MCF 10A (cell line): Measurements from ENCODE around the gene TRIM40. TPM values are rescaled to one million over a fixed set of nuclear protein-coding genes. Genes with fewer than 3 reads are reported as not detected.
"Not testable (repeated sequence)": the region's sequence is repeated elsewhere in the genome, so short reads cannot be mapped to it uniquely, and the experiment has no call there.

Source experiments
- BruUV-seq: library from RNA; stranded (reverse); fragments of 400-500 nt; replicated peaks from 2 replicates; lab custom pipeline; 2021; lab: Mats Ljungman, UMichigan
- CTCF ChIA-PET: fragments of 300-600 bp; sonication (Branson Sonifier 250); formaldehyde crosslinking; extraction: SDS; loops from one replicate; lab custom pipeline; 2021; ENCODE audit warnings: antibody characterized with exemption, inconsistent platforms; lab: Yijun Ruan, JAX
- POLR2A ChIA-PET: fragments of 300-600, 350-650 bp; sonication (Branson Sonifier 250); formaldehyde crosslinking; extraction: SDS; loops from one replicate; lab custom pipeline; 2020; ENCODE audit warnings: antibody characterized with exemption, inconsistent platforms; lab: Yijun Ruan, JAX
- DNase-seq: peaks from one replicate; pipeline ENCODE4 v3.0.0-alpha.2; 2018; ENCODE audit not compliant: unreplicated experiment
- H3K27ac Mint-ChIP-seq: one replicate; pipeline ENCODE4 v1.8.0; 2022; ENCODE audit warnings: mild to moderate bottlenecking, low read depth, mixed read lengths; ENCODE audit not compliant: unreplicated experiment
- H3K27me3 Mint-ChIP-seq: one replicate; pipeline ENCODE4 v1.8.0; 2022; ENCODE audit warnings: mixed read lengths; ENCODE audit not compliant: insufficient read depth, unreplicated experiment
- H3K36me3 Mint-ChIP-seq: one replicate; pipeline ENCODE4 v1.8.0; 2022; ENCODE audit warnings: mild to moderate bottlenecking, moderate library complexity, mixed read lengths; ENCODE audit not compliant: insufficient read depth, unreplicated experiment
- H3K4me1 Mint-ChIP-seq: one replicate; pipeline ENCODE4 v1.8.0; 2022; ENCODE audit warnings: mixed read lengths; ENCODE audit not compliant: insufficient read depth, unreplicated experiment
- H3K4me3 Mint-ChIP-seq: one replicate; pipeline ENCODE4 v1.8.0; 2022; ENCODE audit warnings: mild to moderate bottlenecking, moderate library complexity, mixed read lengths; ENCODE audit not compliant: unreplicated experiment
- H3K9me3 Mint-ChIP-seq: one replicate; pipeline ENCODE4 v1.8.0; 2022; ENCODE audit warnings: mixed read lengths; ENCODE audit not compliant: unreplicated experiment
- intact Hi-C: fragments of 100-400 bp; cut with micrococcal nuclease; formaldehyde crosslinking; loops from 2 replicates; pipeline ENCODE4 v1.14.1; 2022
- total RNA-seq: library from RNA; stranded (reverse); gene quantifications from 2 replicates; pipeline ENCODE4 v1.2.3, GENCODE V29; 2022
- TF ChIP-seq, protein P1 (sequence below): fragments of 200-600 bp; IDR thresholded peaks from one replicate; pipeline ENCODE4 v1.8.0; 2022; ENCODE audit warnings: antibody characterized with exemption, mild to moderate bottlenecking; ENCODE audit not compliant: unreplicated experiment

The TRIM40 gene
- total RNA-seq, 1 experiment from 2014 or later = not detected

DNA sequence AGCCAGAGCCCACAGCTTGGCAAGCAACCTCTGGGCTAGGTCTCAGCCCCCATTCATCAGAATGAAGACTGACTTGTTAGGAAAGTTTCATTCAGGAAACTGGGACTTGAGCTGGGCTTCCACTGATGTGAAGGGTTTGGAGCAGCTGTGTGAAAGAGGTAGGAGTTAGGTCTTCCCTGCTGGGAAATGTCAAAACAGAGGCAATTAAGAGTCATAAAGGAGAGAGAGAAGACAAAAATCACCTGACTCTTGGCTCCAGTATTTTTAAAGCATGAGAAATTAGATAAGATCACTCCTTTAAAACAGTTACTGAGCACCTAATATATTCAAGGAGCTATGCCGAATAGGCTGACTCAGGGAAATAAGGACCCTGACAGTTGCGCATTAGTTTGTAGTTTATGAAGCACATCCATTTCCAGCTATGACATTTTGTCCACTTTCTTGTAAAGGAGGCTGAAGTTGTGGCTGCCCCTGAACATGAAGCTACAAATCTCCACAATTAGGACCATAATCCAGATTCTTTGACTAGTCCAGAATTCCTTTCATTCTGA, 3.9 kb upstream of the TRIM40 start:
- Mint-ChIP-seq H3K27ac (no peak overlapping the region), H3K9me3 (no peaks in the 10 kb centered on the region), H3K27me3 (peaks cover 28% of the 10 kb centered on the region), H3K4me3 (no peak overlapping the region), H3K36me3 (no peaks in the 10 kb centered on the region), H3K4me1 (peaks cover 20% of the 10 kb centered on the region)
- no peak for DNase-seq
- BruUV-seq = no TSS peak
- intact Hi-C loops = loop anchor here (1.0 kb wide), 2 partner anchors 29 to 38 kb away; no protein-coding TSS in a partner anchor
- ChIA-PET POLR2A (interaction anchor here (0.7 to 4.6 kb wide), 9 partner anchors 22 to 409 kb away, joined by 3 to 33 read pairs (median 8); partner anchors contain the start of genes POLR1H and PPP1R11), CTCF (interaction anchor here (0.6 to 6.6 kb wide), 39 partner anchors 9 to 477 kb away, joined by 3 to 153 read pairs (median 7); partner anchors contain the start of genes POLR1H, TRIM10 and TRIM15)
- TF ChIP-seq, protein P1, sequence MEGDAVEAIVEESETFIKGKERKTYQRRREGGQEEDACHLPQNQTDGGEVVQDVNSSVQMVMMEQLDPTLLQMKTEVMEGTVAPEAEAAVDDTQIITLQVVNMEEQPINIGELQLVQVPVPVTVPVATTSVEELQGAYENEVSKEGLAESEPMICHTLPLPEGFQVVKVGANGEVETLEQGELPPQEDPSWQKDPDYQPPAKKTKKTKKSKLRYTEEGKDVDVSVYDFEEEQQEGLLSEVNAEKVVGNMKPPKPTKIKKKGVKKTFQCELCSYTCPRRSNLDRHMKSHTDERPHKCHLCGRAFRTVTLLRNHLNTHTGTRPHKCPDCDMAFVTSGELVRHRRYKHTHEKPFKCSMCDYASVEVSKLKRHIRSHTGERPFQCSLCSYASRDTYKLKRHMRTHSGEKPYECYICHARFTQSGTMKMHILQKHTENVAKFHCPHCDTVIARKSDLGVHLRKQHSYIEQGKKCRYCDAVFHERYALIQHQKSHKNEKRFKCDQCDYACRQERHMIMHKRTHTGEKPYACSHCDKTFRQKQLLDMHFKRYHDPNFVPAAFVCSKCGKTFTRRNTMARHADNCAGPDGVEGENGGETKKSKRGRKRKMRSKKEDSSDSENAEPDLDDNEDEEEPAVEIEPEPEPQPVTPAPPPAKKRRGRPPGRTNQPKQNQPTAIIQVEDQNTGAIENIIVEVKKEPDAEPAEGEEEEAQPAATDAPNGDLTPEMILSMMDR = no peak

DNA sequence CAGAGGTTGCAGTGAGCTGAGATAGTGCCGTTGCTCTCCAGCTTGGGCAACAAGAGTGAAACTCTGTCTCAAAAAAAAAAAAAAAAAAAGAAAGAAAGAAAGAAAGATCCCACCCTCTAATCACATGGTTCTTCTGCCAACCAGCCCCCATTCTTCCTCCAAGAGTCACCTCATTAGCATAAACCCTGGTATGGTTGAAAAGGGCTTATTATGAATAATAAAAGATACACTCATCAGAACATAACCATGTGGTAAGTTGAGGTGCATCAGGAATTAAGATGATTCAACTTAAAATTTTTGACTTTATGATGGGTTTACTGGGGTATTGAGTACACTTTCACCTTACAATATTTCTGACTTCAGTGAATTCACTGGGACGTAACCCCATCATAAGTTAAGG, 793 bp upstream of the TRIM40 start:
- Mint-ChIP-seq H3K27ac (no peak overlapping the region), H3K36me3 (no peaks in the 10 kb centered on the region), H3K4me1 (peaks cover 12% of the 10 kb centered on the region), H3K27me3 (peaks cover 43% of the 10 kb centered on the region), H3K4me3 (no peak overlapping the region), H3K9me3 (no peaks in the 10 kb centered on the region)
- TF ChIP-seq, protein P1 = no peak
- no TSS peak for BruUV-seq
- DNase-seq = no peak
- intact Hi-C loops = no loop called here
- CTCF ChIA-PET = interaction anchor here (1.0 to 6.6 kb wide), 2 partner anchors 8 to 30 kb away, joined by 6 to 153 read pairs; no protein-coding TSS in a partner anchor
- POLR2A ChIA-PET = no interaction called here

DNA sequence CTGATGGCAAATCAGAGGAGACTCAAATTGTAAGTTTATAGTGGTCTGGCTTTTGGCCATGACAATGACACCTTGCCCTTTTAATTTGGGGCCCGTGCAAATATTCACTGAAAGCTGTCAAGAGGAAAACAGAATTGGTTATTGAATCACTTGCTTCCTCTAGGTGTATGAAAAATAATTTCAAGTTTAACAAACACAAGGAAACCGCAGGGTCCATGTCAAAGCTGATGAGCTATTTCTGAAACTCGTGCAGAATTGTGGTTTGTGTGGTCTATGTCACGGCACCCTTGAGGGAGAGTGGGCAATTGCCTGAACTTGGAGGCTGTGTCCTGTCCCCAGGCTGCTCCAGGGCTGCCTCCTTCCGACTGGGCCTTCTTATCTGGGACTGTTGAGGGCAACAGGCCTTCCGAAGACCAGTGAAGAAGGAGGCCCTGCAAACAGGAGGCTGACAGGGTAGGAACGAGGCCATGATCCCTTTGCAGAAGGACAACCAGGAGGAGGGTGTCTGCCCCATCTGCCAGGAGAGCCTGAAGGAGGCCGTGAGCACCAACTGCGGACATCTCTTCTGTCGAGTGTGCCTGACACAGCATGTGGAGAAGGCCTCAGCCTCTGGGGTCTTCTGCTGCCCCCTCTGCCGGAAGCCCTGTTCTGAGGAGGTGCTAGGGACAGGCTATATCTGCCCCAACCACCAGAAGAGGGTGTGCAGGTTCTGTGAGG, 788 bp downstream of the TRIM40 start:
- DNase-seq = no peak

DNA sequence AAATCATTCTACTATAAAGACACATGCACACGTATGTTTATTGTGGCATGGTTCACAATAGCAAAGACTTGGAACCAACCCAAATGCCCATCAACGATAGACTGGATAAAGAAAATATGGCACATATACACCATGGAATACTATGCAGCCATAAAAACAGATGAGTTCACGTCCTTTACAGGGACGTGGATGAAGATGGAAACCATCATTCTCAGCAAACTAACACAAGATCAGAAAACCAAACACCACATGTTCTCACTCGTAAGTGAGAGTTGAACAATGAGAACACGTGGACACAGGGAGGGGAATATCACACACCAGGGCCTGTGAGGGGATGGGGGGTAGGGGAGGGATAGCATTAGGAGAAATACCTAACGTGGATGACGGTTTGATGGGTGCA, 4.3 kb downstream of the TRIM40 start:
- H3K4me1 Mint-ChIP-seq, H3K9me3 Mint-ChIP-seq, DNase-seq, BruUV-seq, H3K27ac Mint-ChIP-seq, intact Hi-C loops, H3K36me3 Mint-ChIP-seq, H3K4me3 Mint-ChIP-seq: not testable (repeated sequence)
- ChIA-PET CTCF (interaction anchor here (1.6 kb wide), 1 partner anchor 9 kb away, joined by 8 read pairs; no protein-coding TSS in a partner anchor), POLR2A (interaction anchor here (1.2 kb wide), 1 partner anchor 14 kb away, joined by 3 read pairs; no protein-coding TSS in a partner anchor)
- peaks cover 56% of the 10 kb centered on the region for H3K27me3 Mint-ChIP-seq

More for the DNA sequence above, 788 bp downstream of the TRIM40 start:
- Mint-ChIP-seq H3K9me3 (no peaks in the 10 kb centered on the region), H3K36me3 (no peaks in the 10 kb centered on the region), H3K27ac (no peak overlapping the region), H3K4me1 (no peaks in the 10 kb centered on the region), H3K4me3 (no peak overlapping the region), H3K27me3 (peaks cover 51% of the 10 kb centered on the region)
- intact Hi-C loops = no loop called here
- POLR2A ChIA-PET = interaction anchor here (0.7 kb wide), 1 partner anchor 34 kb away, joined by 4 read pairs; no protein-coding TSS in a partner anchor
- CTCF ChIA-PET = interaction anchor here (1.0 kb wide), 1 partner anchor 9 kb away, joined by 3 read pairs; no protein-coding TSS in a partner anchor
- TF ChIP-seq, protein P1 = no peak
- no TSS peak for BruUV-seq
